Nephron progenitor cell (in vitro differentiated cells): ENCODE measurements around the gene PPP4R2.
A peak's percentile ranks its signal among the peaks of the same experiment; 100 is the strongest.

Experiments used
- DNase-seq: peaks from one replicate; pipeline ENCODE4 v3.0.0; 2021
- H3K27ac Mint-ChIP-seq: 2 replicates; pipeline ENCODE4 v1.8.0; 2021; ENCODE audit warnings: mild to moderate bottlenecking, moderate library complexity, mixed read lengths
- H3K27me3 Mint-ChIP-seq: 2 replicates; pipeline ENCODE4 v1.8.0; 2021; ENCODE audit warnings: mild to moderate bottlenecking, low read depth, mixed read lengths; ENCODE audit not compliant: poor library complexity
- H3K36me3 Mint-ChIP-seq: 2 replicates; pipeline ENCODE4 v1.8.0; 2021; ENCODE audit warnings: low read depth, mixed read lengths
- H3K4me1 Mint-ChIP-seq: 2 replicates; pipeline ENCODE4 v1.8.0; 2021; ENCODE audit warnings: mixed read lengths
- H3K4me3 Mint-ChIP-seq: 2 replicates; pipeline ENCODE4 v1.8.0; 2021; ENCODE audit warnings: mild to moderate bottlenecking, moderate library complexity, mixed read lengths
- H3K9me3 Mint-ChIP-seq: 2 replicates; pipeline ENCODE4 v1.8.0; 2021; ENCODE audit warnings: mild to moderate bottlenecking, moderate library complexity, mixed read lengths
- CTCF ChIP-seq: fragments of 200-600 bp; sonication (generic); IDR thresholded peaks from 2 replicates; pipeline ENCODE4 v1.5.0; 2021; ENCODE audit warnings: antibody characterized with exemption

PPP4R2 gene

GRCh38 chr3:73094129-73094528 lies 97.5 kb downstream of the PPP4R2 start:
- no peak for TF ChIP-seq CTCF
- DNase-seq: no peak
- Mint-ChIP-seq H3K9me3 (no peaks in the 10 kb centered on the region), H3K27ac (peak overlapping the region; percentile 80), H3K27me3 (peaks cover 5% of the 10 kb centered on the region), H3K4me1 (peaks cover 26% of the 10 kb centered on the region), H3K4me3 (no peak overlapping the region), H3K36me3 (no peaks in the 10 kb centered on the region)

GRCh38 chr3:73094951-73095350 lies 98.3 kb downstream of the PPP4R2 start:
- peaks cover 31% of the 10 kb centered on the region for H3K4me1 Mint-ChIP-seq
- H3K27ac Mint-ChIP-seq: no peak overlapping the region
- peaks cover 5% of the 10 kb centered on the region for H3K27me3 Mint-ChIP-seq
- no peaks in the 10 kb centered on the region for H3K36me3 Mint-ChIP-seq
- TF ChIP-seq CTCF: no peak
- H3K9me3 Mint-ChIP-seq: no peaks in the 10 kb centered on the region
- no peak overlapping the region for H3K4me3 Mint-ChIP-seq
- DNase-seq: peak; percentile 15

GRCh38 chr3:73096169-73096568 lies 99.6 kb downstream of the PPP4R2 start:
- no peak for TF ChIP-seq CTCF
- no peak overlapping the region for H3K4me3 Mint-ChIP-seq
- no peaks in the 10 kb centered on the region for H3K9me3 Mint-ChIP-seq
- H3K27me3 Mint-ChIP-seq: peaks cover 5% of the 10 kb centered on the region
- no peaks in the 10 kb centered on the region for H3K36me3 Mint-ChIP-seq
- H3K27ac Mint-ChIP-seq: no peak overlapping the region
- DNase-seq: no peak
- H3K4me1 Mint-ChIP-seq: peaks cover 36% of the 10 kb centered on the region

GRCh38 chr3:73098026-73098425 lies 101.4 kb downstream of the PPP4R2 start:
- Mint-ChIP-seq H3K9me3 (no peaks in the 10 kb centered on the region), H3K36me3 (no peaks in the 10 kb centered on the region), H3K4me3 (no peak overlapping the region), H3K27me3 (peaks cover 5% of the 10 kb centered on the region), H3K27ac (no peak overlapping the region), H3K4me1 (peaks cover 46% of the 10 kb centered on the region)
- no peak for DNase-seq
- no peak for TF ChIP-seq CTCF

- DNase-seq: no peak
- peaks cover 5% of the 10 kb centered on the region for H3K27me3 Mint-ChIP-seq
- peak overlapping the region; percentile 30 for H3K27ac Mint-ChIP-seq
- H3K4me3 Mint-ChIP-seq: no peak overlapping the region
- H3K9me3 Mint-ChIP-seq: no peaks in the 10 kb centered on the region
- no peak for TF ChIP-seq CTCF
- H3K36me3 Mint-ChIP-seq: no peaks in the 10 kb centered on the region
- peaks cover 46% of the 10 kb centered on the region for H3K4me1 Mint-ChIP-seq
Measured at GRCh38 chr3:73098873-73099272, 102.3 kb downstream of the PPP4R2 start.

GRCh38 chr3:73100741-73101559 lies 104.3 kb downstream of the PPP4R2 start:
- Mint-ChIP-seq H3K4me1 (peaks cover 35% of the 10 kb centered on the region), H3K27me3 (no peaks in the 10 kb centered on the region), H3K9me3 (no peaks in the 10 kb centered on the region), H3K36me3 (no peaks in the 10 kb centered on the region), H3K27ac (no peak overlapping the region), H3K4me3 (no peak overlapping the region)
- peak; percentile 91 for DNase-seq
- TF ChIP-seq CTCF: peak; percentile 95
